Gastroesophageal sphincter (tissue), 3 donors: ENCODE results near the gene PHF19.

ENCODE experiments used
- POLR2A ChIP-seq, 2 donors: fragments of 450-650 bp; IDR thresholded peaks; one replicate each; pipeline ENCODE4 v1.6.1; 2017; ENCODE audit warnings: antibody characterized with exemption in 2 of 2, mild to moderate bottlenecking in 2 of 2, moderate library complexity in 1 of 2
- TF ChIP-seq, protein P1 (sequence below), 4 experiments: fragments of 200-600 bp in 2 of 4; fragments of 450-650 bp in 2 of 4; sonication (generic) in 1 of 4; IDR thresholded peaks; one replicate each; pipeline ENCODE4 v1.5.1; 2017 to 2019; ENCODE audit warnings: antibody characterized with exemption in 4 of 4, mild to moderate bottlenecking in 2 of 4, moderate library complexity in 2 of 4

DNA sequence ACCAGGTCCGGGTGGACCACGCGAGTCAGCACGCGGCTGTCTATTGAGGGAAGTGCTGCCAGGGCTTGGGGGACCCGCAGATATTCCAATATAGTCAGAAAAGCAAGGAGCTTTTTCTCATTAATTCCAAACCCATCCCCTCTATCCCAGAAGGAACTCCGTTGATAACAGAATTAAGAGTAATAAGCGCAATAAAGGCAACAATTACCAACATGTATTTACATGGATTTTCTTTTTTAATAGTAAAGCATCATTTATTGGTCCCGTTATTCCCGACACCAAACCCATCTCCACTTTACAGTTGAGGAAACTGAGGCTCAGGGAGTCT is 7.7 kb downstream of the PHF19 start:
- TF ChIP-seq, protein P1, sequence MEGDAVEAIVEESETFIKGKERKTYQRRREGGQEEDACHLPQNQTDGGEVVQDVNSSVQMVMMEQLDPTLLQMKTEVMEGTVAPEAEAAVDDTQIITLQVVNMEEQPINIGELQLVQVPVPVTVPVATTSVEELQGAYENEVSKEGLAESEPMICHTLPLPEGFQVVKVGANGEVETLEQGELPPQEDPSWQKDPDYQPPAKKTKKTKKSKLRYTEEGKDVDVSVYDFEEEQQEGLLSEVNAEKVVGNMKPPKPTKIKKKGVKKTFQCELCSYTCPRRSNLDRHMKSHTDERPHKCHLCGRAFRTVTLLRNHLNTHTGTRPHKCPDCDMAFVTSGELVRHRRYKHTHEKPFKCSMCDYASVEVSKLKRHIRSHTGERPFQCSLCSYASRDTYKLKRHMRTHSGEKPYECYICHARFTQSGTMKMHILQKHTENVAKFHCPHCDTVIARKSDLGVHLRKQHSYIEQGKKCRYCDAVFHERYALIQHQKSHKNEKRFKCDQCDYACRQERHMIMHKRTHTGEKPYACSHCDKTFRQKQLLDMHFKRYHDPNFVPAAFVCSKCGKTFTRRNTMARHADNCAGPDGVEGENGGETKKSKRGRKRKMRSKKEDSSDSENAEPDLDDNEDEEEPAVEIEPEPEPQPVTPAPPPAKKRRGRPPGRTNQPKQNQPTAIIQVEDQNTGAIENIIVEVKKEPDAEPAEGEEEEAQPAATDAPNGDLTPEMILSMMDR (IDR thresholded peaks at IDR 0.05) = no peak
- peak in 1 of 2 donors; percentile 4 for TF ChIP-seq POLR2A (IDR thresholded peaks at IDR 0.05)
